Measurements from ENCODE around the gene SLC36A3.
"Not testable (repeated sequence)": the region's sequence is repeated elsewhere in the genome, so short reads cannot be mapped to it uniquely, and the experiment has no call there.

The SLC36A3 gene

DNA sequence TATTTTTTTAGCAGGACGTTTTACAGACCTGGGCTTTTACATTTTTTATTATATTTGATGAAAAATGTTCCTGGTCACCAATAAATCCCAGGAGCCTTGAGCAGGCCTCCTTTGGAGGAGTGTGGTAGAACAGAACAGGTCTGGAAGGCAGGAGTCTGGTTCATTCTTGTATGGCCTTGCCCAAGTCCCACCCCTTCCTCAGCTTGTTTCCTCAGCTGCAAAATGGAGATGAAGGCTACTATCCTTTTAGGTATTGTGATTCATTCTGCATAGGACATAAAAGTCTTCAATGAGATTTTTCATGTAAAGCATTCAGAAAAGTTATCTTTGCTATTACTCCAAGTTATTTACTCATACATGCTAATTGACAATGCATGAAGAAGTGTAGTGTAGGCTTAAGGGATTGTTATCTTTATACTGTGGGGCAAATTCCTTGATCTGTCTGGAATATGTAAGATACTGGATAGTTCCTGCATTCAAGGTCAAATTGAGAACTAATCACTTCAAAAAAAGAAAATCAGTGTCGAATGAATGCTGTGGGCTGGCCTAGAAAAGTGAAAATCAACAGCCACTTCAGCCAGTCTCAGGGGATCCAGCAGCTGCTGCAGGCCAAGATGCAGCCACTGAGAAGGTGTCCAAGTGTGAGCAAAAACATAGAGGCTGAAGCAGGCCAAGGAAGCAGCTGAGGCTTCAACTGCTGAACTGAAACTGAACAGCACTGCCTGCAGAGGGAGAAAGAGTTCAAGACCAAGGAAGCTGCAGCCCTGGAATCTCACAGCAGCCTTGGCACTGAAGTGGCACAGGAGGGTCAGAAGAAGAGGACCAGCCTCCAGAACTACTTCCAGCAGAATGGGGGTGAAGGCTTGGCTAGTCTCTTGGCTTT lies 15.5 kb upstream of the SLC36A3 start:
- CTCF ChIA-PET: interaction anchor here (1.0 kb wide), 1 partner anchor 333 kb away, joined by 4 read pairs; no protein-coding TSS in a partner anchor
- Histone ChIP-seq H3K9me3 (ENCODE audit: control extremely low read depth in 1 of 5, control insufficient read depth in 4 of 5, insufficient read depth in 2 of 5, low read depth in 1 of 5, low read length in 4 of 5) (no peaks in the 10 kb centered on the region), H3K36me3 (ENCODE audit: control insufficient read depth in 4 of 4, insufficient read depth in 4 of 4, low read length in 3 of 4) (no peaks in the 10 kb centered on the region), H3K4me1 (ENCODE audit: control extremely low read depth in 1 of 4, control insufficient read depth in 4 of 4, insufficient read depth in 4 of 4, low read length in 3 of 4) (no peaks in the 10 kb centered on the region), H3K27me3 (replicated peaks in 2 of 5; ENCODE audit: control insufficient read depth in 4 of 5, insufficient read depth in 5 of 5, low read length in 4 of 5) (peaks cover 0 to 2% (median 0%) of the 10 kb centered on the region in 5 experiments), H3K27ac (ENCODE audit: insufficient read depth in 1 of 2, low read depth in 1 of 2, low read length in 2 of 2, poor library complexity in 1 of 2, severe bottlenecking in 2 of 2) (no peak overlapping the region), H3K4me3 (ENCODE audit: control insufficient read depth in 1 of 7, extremely low read depth in 1 of 7, insufficient read depth in 4 of 7, low read depth in 2 of 7, low read length in 6 of 7) (no peak overlapping the region)
- POLR2A ChIA-PET: no interaction called here
- peak; percentile 10 to 20 (median 14) for DNase-seq
- 80% methylated on average over 1 of the region's 2 CpGs for WGBS (ENCODE audit: insufficient coverage)

DNA sequence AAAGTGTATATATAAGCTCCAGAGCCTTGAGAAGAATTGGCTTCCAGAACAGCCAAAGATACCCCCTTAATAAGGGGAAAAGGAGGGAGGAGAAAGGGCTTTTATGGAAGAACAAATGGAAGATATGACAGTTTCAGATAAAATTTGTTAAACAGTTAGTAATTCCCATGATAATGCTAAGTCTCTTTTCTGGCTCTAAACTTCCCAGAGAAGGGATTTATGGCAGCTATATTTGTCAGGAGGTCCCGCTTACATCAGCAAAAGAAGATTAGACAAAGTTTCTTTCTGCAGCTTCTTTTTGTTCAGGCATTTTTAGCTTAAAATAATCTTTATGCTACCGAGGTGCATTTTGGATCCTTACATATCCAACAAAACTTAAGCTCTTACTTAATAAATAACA lies 14.3 kb upstream of the SLC36A3 start:
- ChIA-PET CTCF (no interaction called here), POLR2A (no interaction called here)
- Histone ChIP-seq H3K27me3 (replicated peaks in 2 of 5; ENCODE audit: control insufficient read depth in 4 of 5, insufficient read depth in 5 of 5, low read length in 4 of 5) (peaks cover 0 to 5% (median 0%) of the 10 kb centered on the region in 5 experiments), H3K4me3 (ENCODE audit: control insufficient read depth in 1 of 7, extremely low read depth in 1 of 7, insufficient read depth in 4 of 7, low read depth in 2 of 7, low read length in 6 of 7) (no peak overlapping the region), H3K9me3 (ENCODE audit: control extremely low read depth in 1 of 5, control insufficient read depth in 4 of 5, insufficient read depth in 2 of 5, low read depth in 1 of 5, low read length in 4 of 5) (no peaks in the 10 kb centered on the region), H3K27ac (ENCODE audit: insufficient read depth in 1 of 2, low read depth in 1 of 2, low read length in 2 of 2, poor library complexity in 1 of 2, severe bottlenecking in 2 of 2) (no peak overlapping the region), H3K36me3 (ENCODE audit: control insufficient read depth in 4 of 4, insufficient read depth in 4 of 4, low read length in 3 of 4) (no peaks in the 10 kb centered on the region), H3K4me1 (ENCODE audit: control extremely low read depth in 1 of 4, control insufficient read depth in 4 of 4, insufficient read depth in 4 of 4, low read length in 3 of 4) (no peaks in the 10 kb centered on the region)
- DNase-seq: no peak
- WGBS (ENCODE audit: insufficient coverage): no CpG with 5 or more reads among the region's 2 CpGs

DNA sequence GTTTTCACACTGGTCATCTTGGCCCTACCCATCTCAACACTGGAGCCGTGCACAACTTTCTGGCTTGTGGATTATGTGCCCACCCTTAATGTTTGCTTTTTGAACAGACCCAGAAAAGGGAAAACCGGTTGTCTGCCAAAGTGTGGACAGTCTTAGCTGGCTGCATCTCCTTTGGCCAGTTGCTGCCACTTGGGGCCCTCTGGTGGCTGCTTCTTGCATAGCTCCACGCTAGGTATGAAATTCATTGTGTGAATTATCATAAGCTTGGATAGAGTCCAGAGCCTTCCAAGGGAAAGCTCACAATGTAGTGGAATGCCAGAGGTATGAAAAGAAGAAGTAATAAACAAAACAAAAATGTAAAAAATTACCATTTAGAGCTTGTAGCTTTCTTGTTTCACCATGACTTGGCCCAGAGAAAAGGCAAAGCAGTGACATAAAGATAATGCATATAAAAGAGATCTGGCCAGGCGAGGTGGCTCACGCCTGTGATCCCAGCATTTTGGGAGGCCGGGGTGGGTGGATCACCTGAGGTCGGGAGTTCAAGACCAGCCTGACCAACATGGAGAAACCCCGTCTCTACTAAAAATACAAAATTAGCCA lies 12.5 kb upstream of the SLC36A3 start:
- H3K9me3 ChIP-seq (ENCODE audit: control extremely low read depth in 1 of 5, control insufficient read depth in 4 of 5, insufficient read depth in 2 of 5, low read depth in 1 of 5, low read length in 4 of 5): peaks cover 0 to 8% (median 0%) of the 10 kb centered on the region in 5 experiments
- H3K27me3 ChIP-seq (replicated peaks in 2 of 5; ENCODE audit: control insufficient read depth in 4 of 5, insufficient read depth in 5 of 5, low read length in 4 of 5): peaks cover 0 to 3% (median 0%) of the 10 kb centered on the region in 5 experiments
- H3K27ac ChIP-seq (ENCODE audit: insufficient read depth in 1 of 2, low read depth in 1 of 2, low read length in 2 of 2, poor library complexity in 1 of 2, severe bottlenecking in 2 of 2): no peak overlapping the region
- peak; percentile 31 to 57 (median 38) for DNase-seq
- WGBS (ENCODE audit: insufficient coverage): 72% methylated on average over 7 of the region's 8 CpGs
- H3K4me1 ChIP-seq (ENCODE audit: control extremely low read depth in 1 of 4, control insufficient read depth in 4 of 4, insufficient read depth in 4 of 4, low read length in 3 of 4): no peaks in the 10 kb centered on the region
- CTCF ChIA-PET: interaction anchor here (1.0 to 1.9 kb wide), 3 partner anchors 10 to 58 kb away, joined by 3 to 5 read pairs (median 3); no protein-coding TSS in a partner anchor
- H3K36me3 ChIP-seq (ENCODE audit: control insufficient read depth in 4 of 4, insufficient read depth in 4 of 4, low read length in 3 of 4): no peaks in the 10 kb centered on the region
- no peak overlapping the region for H3K4me3 ChIP-seq (ENCODE audit: control insufficient read depth in 1 of 7, extremely low read depth in 1 of 7, insufficient read depth in 4 of 7, low read depth in 2 of 7, low read length in 6 of 7)
- POLR2A ChIA-PET: no interaction called here

DNA sequence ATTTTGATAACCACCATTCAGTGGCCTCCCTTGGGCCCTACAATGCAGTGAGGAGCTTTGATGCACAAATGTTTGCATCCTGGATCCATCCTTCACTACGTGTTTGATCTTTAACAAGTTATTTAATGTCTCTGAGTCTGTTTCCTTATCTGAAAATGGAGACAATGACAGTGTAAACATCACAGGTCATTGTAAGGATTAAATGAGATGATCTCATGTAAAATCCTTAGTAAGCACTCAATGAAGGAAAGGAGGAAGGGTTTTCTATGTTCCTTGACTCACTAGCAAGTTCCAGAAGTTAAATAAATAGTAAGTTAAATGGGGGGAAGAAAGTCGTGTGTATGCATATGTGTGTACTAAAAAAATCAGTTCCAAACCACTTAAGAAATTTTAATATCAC lies 9.8 kb upstream of the SLC36A3 start:
- Histone ChIP-seq H3K4me3 (ENCODE audit: control insufficient read depth in 1 of 7, extremely low read depth in 1 of 7, insufficient read depth in 4 of 7, low read depth in 2 of 7, low read length in 6 of 7) (no peak overlapping the region), H3K27me3 (replicated peaks in 2 of 5; ENCODE audit: control insufficient read depth in 4 of 5, insufficient read depth in 5 of 5, low read length in 4 of 5) (peaks cover 0 to 3% (median 0%) of the 10 kb centered on the region in 5 experiments), H3K4me1 (ENCODE audit: control extremely low read depth in 1 of 4, control insufficient read depth in 4 of 4, insufficient read depth in 4 of 4, low read length in 3 of 4) (no peaks in the 10 kb centered on the region), H3K9me3 (ENCODE audit: control extremely low read depth in 1 of 5, control insufficient read depth in 4 of 5, insufficient read depth in 2 of 5, low read depth in 1 of 5, low read length in 4 of 5) (peaks cover 0 to 9% (median 0%) of the 10 kb centered on the region in 5 experiments), H3K27ac (ENCODE audit: insufficient read depth in 1 of 2, low read depth in 1 of 2, low read length in 2 of 2, poor library complexity in 1 of 2, severe bottlenecking in 2 of 2) (no peak overlapping the region), H3K36me3 (ENCODE audit: control insufficient read depth in 4 of 4, insufficient read depth in 4 of 4, low read length in 3 of 4) (no peaks in the 10 kb centered on the region)
- WGBS (ENCODE audit: insufficient coverage): no CpG with 5 or more reads among the region's 2 CpGs
- no peak for DNase-seq
- ChIA-PET POLR2A (no interaction called here), CTCF (no interaction called here)

DNA sequence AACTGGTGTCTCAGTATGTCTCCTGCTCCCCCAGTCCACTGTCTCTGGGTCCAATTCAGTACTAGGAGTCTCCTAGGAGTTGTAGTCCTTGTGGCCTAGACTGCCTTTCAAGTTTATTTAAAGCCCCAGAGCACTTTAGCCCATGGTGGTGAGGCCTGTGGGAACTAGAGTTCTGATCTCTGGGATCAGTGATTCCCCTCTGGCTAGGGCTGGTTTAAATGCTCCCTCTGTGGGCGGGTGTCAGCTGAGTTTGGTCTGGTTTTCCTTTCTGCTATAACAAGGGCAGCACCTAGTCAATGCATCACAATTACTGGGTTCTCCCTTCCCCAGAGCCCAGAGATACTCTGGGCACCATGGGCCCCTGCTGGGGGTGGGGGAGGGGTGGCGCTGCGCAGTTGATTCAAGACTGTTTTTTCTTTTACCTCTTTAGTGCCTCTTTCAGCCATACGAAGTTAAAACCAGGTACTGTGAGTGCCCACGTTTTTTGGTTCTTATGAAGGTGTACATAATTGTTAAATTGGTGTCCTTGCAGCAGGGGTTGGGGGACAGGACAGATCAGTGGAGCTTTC lies 9.3 kb upstream of the SLC36A3 start:
- peaks cover 0 to 3% (median 0%) of the 10 kb centered on the region in 5 experiments for H3K27me3 ChIP-seq (replicated peaks in 2 of 5; ENCODE audit: control insufficient read depth in 4 of 5, insufficient read depth in 5 of 5, low read length in 4 of 5)
- DNase-seq: no peak
- no peaks in the 10 kb centered on the region for H3K4me1 ChIP-seq (ENCODE audit: control extremely low read depth in 1 of 4, control insufficient read depth in 4 of 4, insufficient read depth in 4 of 4, low read length in 3 of 4)
- ChIA-PET POLR2A (no interaction called here), CTCF (no interaction called here)
- no CpG with 5 or more reads among the region's 5 CpGs for WGBS (ENCODE audit: insufficient coverage)
- H3K36me3 ChIP-seq (ENCODE audit: control insufficient read depth in 4 of 4, insufficient read depth in 4 of 4, low read length in 3 of 4): no peaks in the 10 kb centered on the region
- no peak overlapping the region for H3K4me3 ChIP-seq (ENCODE audit: control insufficient read depth in 1 of 7, extremely low read depth in 1 of 7, insufficient read depth in 4 of 7, low read depth in 2 of 7, low read length in 6 of 7)
- peaks cover 0 to 9% (median 0%) of the 10 kb centered on the region in 5 experiments for H3K9me3 ChIP-seq (ENCODE audit: control extremely low read depth in 1 of 5, control insufficient read depth in 4 of 5, insufficient read depth in 2 of 5, low read depth in 1 of 5, low read length in 4 of 5)
- no peak overlapping the region for H3K27ac ChIP-seq (ENCODE audit: insufficient read depth in 1 of 2, low read depth in 1 of 2, low read length in 2 of 2, poor library complexity in 1 of 2, severe bottlenecking in 2 of 2)

DNA sequence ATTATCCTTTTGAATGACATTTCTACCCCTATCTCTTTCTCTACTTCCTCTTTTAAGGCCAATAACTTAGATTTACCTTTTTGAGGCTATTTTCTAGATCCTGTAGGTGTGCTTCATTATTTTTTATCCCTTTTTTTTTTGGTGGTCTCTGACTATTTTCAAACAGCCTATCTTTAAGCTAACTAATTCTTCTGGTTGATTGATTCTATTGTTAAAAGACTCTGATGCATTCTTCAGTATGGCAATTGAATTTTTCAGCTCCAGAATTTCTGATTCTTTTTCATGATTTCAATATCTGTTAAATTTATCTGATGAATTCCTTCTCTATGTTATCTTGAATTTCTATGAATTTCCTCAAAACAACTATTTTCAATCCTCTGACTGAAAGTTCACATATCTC lies 7.4 kb upstream of the SLC36A3 start:
- peaks cover 0 to 9% (median 0%) of the 10 kb centered on the region in 5 experiments for H3K9me3 ChIP-seq (ENCODE audit: control extremely low read depth in 1 of 5, control insufficient read depth in 4 of 5, insufficient read depth in 2 of 5, low read depth in 1 of 5, low read length in 4 of 5)
- no peak overlapping the region for H3K4me3 ChIP-seq (ENCODE audit: control insufficient read depth in 1 of 7, extremely low read depth in 1 of 7, insufficient read depth in 4 of 7, low read depth in 2 of 7, low read length in 6 of 7)
- no peaks in the 10 kb centered on the region for H3K4me1 ChIP-seq (ENCODE audit: control extremely low read depth in 1 of 4, control insufficient read depth in 4 of 4, insufficient read depth in 4 of 4, low read length in 3 of 4)
- H3K36me3 ChIP-seq (ENCODE audit: control insufficient read depth in 4 of 4, insufficient read depth in 4 of 4, low read length in 3 of 4): no peaks in the 10 kb centered on the region
- H3K27me3 ChIP-seq (replicated peaks in 2 of 5; ENCODE audit: control insufficient read depth in 4 of 5, insufficient read depth in 5 of 5, low read length in 4 of 5): peaks cover 0 to 3% (median 0%) of the 10 kb centered on the region in 5 experiments
- ChIA-PET CTCF (interaction anchor here (0.8 kb wide), 1 partner anchor 395 kb away, joined by 3 read pairs; no protein-coding TSS in a partner anchor), POLR2A (no interaction called here)
- DNase-seq: no peak
- H3K27ac ChIP-seq (ENCODE audit: insufficient read depth in 1 of 2, low read depth in 1 of 2, low read length in 2 of 2, poor library complexity in 1 of 2, severe bottlenecking in 2 of 2): no peak overlapping the region

DNA sequence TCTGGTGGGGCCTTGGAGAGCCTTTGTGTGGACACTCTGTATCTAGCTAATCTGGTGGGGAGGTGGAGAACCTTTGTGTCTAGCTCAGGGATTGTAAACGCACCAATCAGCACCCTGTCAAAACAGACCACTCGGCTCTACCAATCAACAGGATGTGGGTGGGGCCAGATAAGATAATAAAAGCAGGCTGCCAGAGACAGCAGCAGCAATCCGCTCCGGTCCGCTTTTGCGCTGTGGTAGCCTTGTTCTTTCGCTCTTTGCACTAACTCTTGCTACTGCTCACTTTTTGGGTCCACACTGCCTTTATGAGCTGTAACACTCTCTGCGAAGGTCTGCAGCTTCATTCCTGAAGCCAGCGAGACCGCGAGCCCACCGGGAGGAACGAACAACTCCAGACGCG lies 6.3 kb upstream of the SLC36A3 start:
- POLR2A ChIA-PET; H3K27ac ChIP-seq (ENCODE audit: insufficient read depth in 1 of 2, low read depth in 1 of 2, low read length in 2 of 2, poor library complexity in 1 of 2, severe bottlenecking in 2 of 2); DNase-seq; H3K4me3 ChIP-seq (ENCODE audit: control insufficient read depth in 1 of 7, extremely low read depth in 1 of 7, insufficient read depth in 4 of 7, low read depth in 2 of 7, low read length in 6 of 7); CTCF ChIA-PET; H3K36me3 ChIP-seq (ENCODE audit: control insufficient read depth in 4 of 4, insufficient read depth in 4 of 4, low read length in 3 of 4); H3K4me1 ChIP-seq (ENCODE audit: control extremely low read depth in 1 of 4, control insufficient read depth in 4 of 4, insufficient read depth in 4 of 4, low read length in 3 of 4); H3K9me3 ChIP-seq (ENCODE audit: control extremely low read depth in 1 of 5, control insufficient read depth in 4 of 5, insufficient read depth in 2 of 5, low read depth in 1 of 5, low read length in 4 of 5); H3K27me3 ChIP-seq (replicated peaks in 2 of 5; ENCODE audit: control insufficient read depth in 4 of 5, insufficient read depth in 5 of 5, low read length in 4 of 5): not testable (repeated sequence)
- WGBS (ENCODE audit: insufficient coverage): 85% methylated on average over 9 of the region's 15 CpGs

All from common myeloid progenitor, CD34-positive (primary cell).